ENCODE results near the gene KDM1B.

The KDM1B gene

GRCh38 chr6:18126121-18126520, 29.1 kb upstream of the KDM1B start:
- DNase-seq: no peak
- H3K4me3 ChIP-seq (ENCODE audit: insufficient read depth, low read depth, low read length, poor library complexity, severe bottlenecking): no peak overlapping the region

GRCh38 chr6:18132346-18132745, 22.9 kb upstream of the KDM1B start:
- H3K27ac ChIP-seq (ENCODE audit: insufficient read depth, low read length, poor library complexity, severe bottlenecking): no peak overlapping the region
- no peaks in the 10 kb centered on the region for H3K4me1 ChIP-seq (ENCODE audit: control insufficient read depth, insufficient read depth, low read length, poor library complexity, severe bottlenecking)
- H3K36me3 ChIP-seq (ENCODE audit: control insufficient read depth, insufficient read depth, low read length): peaks cover 10% of the 10 kb centered on the region
- H3K9me3 ChIP-seq (ENCODE audit: control insufficient read depth, low read length): no peaks in the 10 kb centered on the region
- H3K4me3 ChIP-seq (ENCODE audit: insufficient read depth, low read depth, low read length, poor library complexity, severe bottlenecking): no peak overlapping the region
- DNase-seq: no peak
- H3K27me3 ChIP-seq (replicated peaks; ENCODE audit: control insufficient read depth, insufficient read depth, low read length, poor library complexity, severe bottlenecking): no peaks in the 10 kb centered on the region

More at GRCh38 chr6:18126121-18126520, 29.1 kb upstream of the KDM1B start:
- Histone ChIP-seq H3K9me3 (ENCODE audit: control insufficient read depth, low read length) (no peaks in the 10 kb centered on the region), H3K4me1 (ENCODE audit: control insufficient read depth, insufficient read depth, low read length, poor library complexity, severe bottlenecking) (peaks cover 3% of the 10 kb centered on the region), H3K36me3 (ENCODE audit: control insufficient read depth, insufficient read depth, low read length) (no peaks in the 10 kb centered on the region), H3K27ac (ENCODE audit: insufficient read depth, low read length, poor library complexity, severe bottlenecking) (no peak overlapping the region), H3K27me3 (replicated peaks; ENCODE audit: control insufficient read depth, insufficient read depth, low read length, poor library complexity, severe bottlenecking) (no peaks in the 10 kb centered on the region)

- no peak for DNase-seq
- H3K36me3 ChIP-seq (ENCODE audit: control insufficient read depth, insufficient read depth, low read length): peaks cover 10% of the 10 kb centered on the region
Measured at GRCh38 chr6:18135171-18135570, 20.1 kb upstream of the KDM1B start.

DNA sequence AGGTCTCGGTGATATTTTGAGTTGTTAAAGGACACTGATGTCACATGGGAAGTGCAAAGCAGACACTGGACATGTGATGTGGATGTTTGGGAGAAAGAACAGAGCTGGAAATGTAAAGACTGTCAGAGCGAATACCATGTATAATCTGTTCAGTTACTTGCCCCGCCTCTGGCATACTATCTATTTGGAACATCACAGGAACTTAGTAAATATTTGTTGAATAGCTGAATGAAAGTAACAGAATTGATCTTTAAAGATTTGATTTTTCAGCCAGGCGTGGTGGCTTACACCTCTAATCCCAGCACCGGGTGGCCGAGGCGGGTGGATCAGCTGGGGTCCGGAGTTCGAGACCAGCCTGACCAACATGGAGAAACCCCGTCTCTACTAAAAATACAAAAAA, 19.0 kb upstream of the KDM1B start:
- Histone ChIP-seq H3K4me1 (ENCODE audit: control insufficient read depth, insufficient read depth, low read length, poor library complexity, severe bottlenecking) (no peaks in the 10 kb centered on the region), H3K4me3 (ENCODE audit: insufficient read depth, low read depth, low read length, poor library complexity, severe bottlenecking) (no peak overlapping the region), H3K27me3 (replicated peaks; ENCODE audit: control insufficient read depth, insufficient read depth, low read length, poor library complexity, severe bottlenecking) (no peaks in the 10 kb centered on the region), H3K9me3 (ENCODE audit: control insufficient read depth, low read length) (no peaks in the 10 kb centered on the region), H3K27ac (ENCODE audit: insufficient read depth, low read length, poor library complexity, severe bottlenecking) (no peak overlapping the region), H3K36me3 (ENCODE audit: control insufficient read depth, insufficient read depth, low read length) (peaks cover 10% of the 10 kb centered on the region)
- DNase-seq: no peak

More at GRCh38 chr6:18135171-18135570, 20.1 kb upstream of the KDM1B start:
- Histone ChIP-seq H3K9me3 (ENCODE audit: control insufficient read depth, low read length) (no peaks in the 10 kb centered on the region), H3K4me1 (ENCODE audit: control insufficient read depth, insufficient read depth, low read length, poor library complexity, severe bottlenecking) (no peaks in the 10 kb centered on the region), H3K27ac (ENCODE audit: insufficient read depth, low read length, poor library complexity, severe bottlenecking) (no peak overlapping the region), H3K4me3 (ENCODE audit: insufficient read depth, low read depth, low read length, poor library complexity, severe bottlenecking) (no peak overlapping the region), H3K27me3 (replicated peaks; ENCODE audit: control insufficient read depth, insufficient read depth, low read length, poor library complexity, severe bottlenecking) (no peaks in the 10 kb centered on the region)

DNA sequence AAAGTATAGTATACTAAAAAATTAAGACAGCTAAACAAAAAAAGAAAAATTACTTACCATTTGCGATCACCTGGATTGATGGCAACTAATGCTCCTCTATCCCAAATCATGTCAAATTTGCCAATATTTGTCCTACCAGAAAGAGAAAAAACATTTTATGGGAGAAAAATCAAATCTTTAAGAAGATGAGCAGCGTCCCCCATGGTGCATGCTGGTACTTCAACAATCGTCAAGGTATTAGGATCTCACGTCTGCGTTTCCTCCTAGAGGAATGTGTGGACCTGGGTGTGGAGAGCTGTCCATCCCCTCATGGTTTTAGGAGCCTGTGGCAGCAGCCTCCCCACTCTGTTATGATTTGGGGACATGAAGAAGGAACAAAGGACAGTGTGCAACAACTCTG, 16.3 kb upstream of the KDM1B start:
- Histone ChIP-seq H3K27ac (ENCODE audit: insufficient read depth, low read length, poor library complexity, severe bottlenecking) (no peak overlapping the region), H3K27me3 (replicated peaks; ENCODE audit: control insufficient read depth, insufficient read depth, low read length, poor library complexity, severe bottlenecking) (no peaks in the 10 kb centered on the region), H3K4me1 (ENCODE audit: control insufficient read depth, insufficient read depth, low read length, poor library complexity, severe bottlenecking) (no peaks in the 10 kb centered on the region), H3K4me3 (ENCODE audit: insufficient read depth, low read depth, low read length, poor library complexity, severe bottlenecking) (no peak overlapping the region), H3K36me3 (ENCODE audit: control insufficient read depth, insufficient read depth, low read length) (peaks cover 21% of the 10 kb centered on the region), H3K9me3 (ENCODE audit: control insufficient read depth, low read length) (no peaks in the 10 kb centered on the region)
- DNase-seq: no peak

DNA sequence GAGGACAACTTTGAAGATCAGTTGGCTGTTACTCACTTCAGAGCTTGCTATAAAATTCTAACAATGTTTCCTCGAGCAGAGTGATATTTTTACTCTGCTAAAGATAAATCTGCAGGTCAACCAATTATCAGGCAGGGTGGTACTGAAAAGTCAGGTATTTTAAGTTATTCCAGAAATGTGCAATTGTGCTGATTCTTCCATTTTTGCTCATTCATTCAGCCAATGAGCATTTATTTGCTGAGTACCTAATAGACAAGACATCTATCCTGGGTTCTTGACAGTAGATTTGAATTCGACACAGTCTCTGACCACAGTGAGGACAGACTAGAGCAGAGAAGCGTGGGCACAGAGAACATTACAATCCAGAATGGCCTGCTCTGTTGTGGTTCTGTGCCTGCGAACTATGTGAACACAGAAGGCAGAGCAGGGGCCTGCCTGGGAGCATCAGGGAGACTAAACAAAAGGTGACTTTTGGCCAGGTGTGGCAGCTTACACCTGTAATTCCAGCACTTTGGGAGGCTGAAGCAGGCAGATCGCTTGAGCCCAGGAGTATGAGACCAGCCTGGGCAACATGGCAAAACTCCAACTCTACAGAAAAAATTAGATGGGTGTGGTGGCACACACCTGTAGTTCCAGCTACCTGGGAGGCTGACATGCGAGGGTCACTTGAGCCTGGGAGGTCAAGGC, 15.1 kb upstream of the KDM1B start:
- H3K27ac ChIP-seq (ENCODE audit: insufficient read depth, low read length, poor library complexity, severe bottlenecking): no peak overlapping the region
- DNase-seq: no peak
- H3K27me3 ChIP-seq (replicated peaks; ENCODE audit: control insufficient read depth, insufficient read depth, low read length, poor library complexity, severe bottlenecking): no peaks in the 10 kb centered on the region
- no peak overlapping the region for H3K4me3 ChIP-seq (ENCODE audit: insufficient read depth, low read depth, low read length, poor library complexity, severe bottlenecking)
- no peaks in the 10 kb centered on the region for H3K4me1 ChIP-seq (ENCODE audit: control insufficient read depth, insufficient read depth, low read length, poor library complexity, severe bottlenecking)
- peaks cover 18% of the 10 kb centered on the region for H3K36me3 ChIP-seq (ENCODE audit: control insufficient read depth, insufficient read depth, low read length)
- no peaks in the 10 kb centered on the region for H3K9me3 ChIP-seq (ENCODE audit: control insufficient read depth, low read length)

GRCh38 chr6:18141805-18142590, 13.2 kb upstream of the KDM1B start:
- no peaks in the 10 kb centered on the region for H3K4me1 ChIP-seq (ENCODE audit: control insufficient read depth, insufficient read depth, low read length, poor library complexity, severe bottlenecking)
- no peaks in the 10 kb centered on the region for H3K27me3 ChIP-seq (replicated peaks; ENCODE audit: control insufficient read depth, insufficient read depth, low read length, poor library complexity, severe bottlenecking)
- no peak overlapping the region for H3K4me3 ChIP-seq (ENCODE audit: insufficient read depth, low read depth, low read length, poor library complexity, severe bottlenecking)
- DNase-seq: no peak
- no peaks in the 10 kb centered on the region for H3K9me3 ChIP-seq (ENCODE audit: control insufficient read depth, low read length)
- no peak overlapping the region for H3K27ac ChIP-seq (ENCODE audit: insufficient read depth, low read length, poor library complexity, severe bottlenecking)
- peaks cover 11% of the 10 kb centered on the region for H3K36me3 ChIP-seq (ENCODE audit: control insufficient read depth, insufficient read depth, low read length)

- no peak overlapping the region for H3K27ac ChIP-seq (ENCODE audit: insufficient read depth, low read length, poor library complexity, severe bottlenecking)
- no peaks in the 10 kb centered on the region for H3K4me1 ChIP-seq (ENCODE audit: control insufficient read depth, insufficient read depth, low read length, poor library complexity, severe bottlenecking)
- peaks cover 15% of the 10 kb centered on the region for H3K36me3 ChIP-seq (ENCODE audit: control insufficient read depth, insufficient read depth, low read length)
- no peak for DNase-seq
- no peak overlapping the region for H3K4me3 ChIP-seq (ENCODE audit: insufficient read depth, low read depth, low read length, poor library complexity, severe bottlenecking)
- no peaks in the 10 kb centered on the region for H3K9me3 ChIP-seq (ENCODE audit: control insufficient read depth, low read length)
- H3K27me3 ChIP-seq (replicated peaks; ENCODE audit: control insufficient read depth, insufficient read depth, low read length, poor library complexity, severe bottlenecking): no peaks in the 10 kb centered on the region
Measured at GRCh38 chr6:18142591-18142861, 12.7 kb upstream of the KDM1B start.

- peaks cover 15% of the 10 kb centered on the region for H3K36me3 ChIP-seq (ENCODE audit: control insufficient read depth, insufficient read depth, low read length)
- H3K27me3 ChIP-seq (replicated peaks; ENCODE audit: control insufficient read depth, insufficient read depth, low read length, poor library complexity, severe bottlenecking): no peaks in the 10 kb centered on the region
- H3K4me1 ChIP-seq (ENCODE audit: control insufficient read depth, insufficient read depth, low read length, poor library complexity, severe bottlenecking): no peaks in the 10 kb centered on the region
- no peak for DNase-seq
- no peak overlapping the region for H3K27ac ChIP-seq (ENCODE audit: insufficient read depth, low read length, poor library complexity, severe bottlenecking)
- H3K9me3 ChIP-seq (ENCODE audit: control insufficient read depth, low read length): no peaks in the 10 kb centered on the region
- no peak overlapping the region for H3K4me3 ChIP-seq (ENCODE audit: insufficient read depth, low read depth, low read length, poor library complexity, severe bottlenecking)
Measured at GRCh38 chr6:18147160-18147559, 8.1 kb upstream of the KDM1B start.

GRCh38 chr6:18147616-18148015, 7.6 kb upstream of the KDM1B start:
- H3K4me1 ChIP-seq (ENCODE audit: control insufficient read depth, insufficient read depth, low read length, poor library complexity, severe bottlenecking): no peaks in the 10 kb centered on the region
- no peaks in the 10 kb centered on the region for H3K9me3 ChIP-seq (ENCODE audit: control insufficient read depth, low read length)
- no peak for DNase-seq
- H3K27me3 ChIP-seq (replicated peaks; ENCODE audit: control insufficient read depth, insufficient read depth, low read length, poor library complexity, severe bottlenecking): no peaks in the 10 kb centered on the region
- H3K27ac ChIP-seq (ENCODE audit: insufficient read depth, low read length, poor library complexity, severe bottlenecking): no peak overlapping the region
- peaks cover 13% of the 10 kb centered on the region for H3K36me3 ChIP-seq (ENCODE audit: control insufficient read depth, insufficient read depth, low read length)
- H3K4me3 ChIP-seq (ENCODE audit: insufficient read depth, low read depth, low read length, poor library complexity, severe bottlenecking): no peak overlapping the region
